Liver (tissue), 9 donors: ENCODE measurements around the gene RYR1. TPM values are rescaled to one million over a fixed set of nuclear protein-coding genes. Genes with fewer than 3 reads are reported as not detected.

Experiments used
- DNase-seq: peaks from one replicate; pipeline ENCODE4 v3.0.0-alpha.2; 2017; ENCODE audit warnings: low spot score
- H3K27ac ChIP-seq, 2 donors: one replicate each; pipeline ENCODE4 v1.7.0; 2013; ENCODE audit warnings: inconsistent platforms in 2 of 2, low read length in 2 of 2, control low read depth in 1 of 2, low read depth in 1 of 2, mild to moderate bottlenecking in 1 of 2
- H3K27me3 ChIP-seq, 4 donors: one replicate each; pipeline versions ENCODE4 v1.6.1 to v1.7.0; 2013; ENCODE audit warnings: low read length in 3 of 4, inconsistent platforms in 1 of 4, mild to moderate bottlenecking in 1 of 4, moderate library complexity in 1 of 4; ENCODE audit not compliant: control insufficient read depth in 4 of 4, insufficient read depth in 4 of 4
- H3K36me3 ChIP-seq, 4 donors: one replicate each; pipeline versions ENCODE4 v1.6.1 to v1.7.0; 2013; ENCODE audit warnings: low read length in 3 of 4, mild to moderate bottlenecking in 3 of 4, low read depth in 1 of 4, moderate library complexity in 1 of 4; ENCODE audit not compliant: control insufficient read depth in 4 of 4, insufficient read depth in 3 of 4
- H3K4me1 ChIP-seq, 4 donors: one replicate each; pipeline versions ENCODE4 v1.6.1 to v1.7.0; 2013; ENCODE audit warnings: low read length in 3 of 4, mild to moderate bottlenecking in 3 of 4, moderate library complexity in 1 of 4; ENCODE audit not compliant: control insufficient read depth in 4 of 4, insufficient read depth in 4 of 4
- H3K4me3 ChIP-seq, 3 donors: one replicate each; pipeline versions ENCODE4 v1.6.1 to v1.7.0; 2013; ENCODE audit warnings: low read length in 3 of 3, control low read depth in 1 of 3, low read depth in 1 of 3, mild to moderate bottlenecking in 1 of 3
- H3K9ac ChIP-seq, 2 donors: one replicate each; pipeline ENCODE4 v1.7.0; 2013; ENCODE audit warnings: low read length in 2 of 2, mild to moderate bottlenecking in 2 of 2, moderate library complexity in 2 of 2, control low read depth in 1 of 2, low read depth in 1 of 2
- H3K9me3 ChIP-seq, 4 donors: one replicate each; pipeline versions ENCODE4 v1.6.1 to v1.7.0; 2013; ENCODE audit warnings: low read length in 3 of 4; ENCODE audit not compliant: control insufficient read depth in 4 of 4
- EGR1 ChIP-seq, 2 donors: IDR thresholded peaks; 2 replicates each; pipeline ENCODE4 v1.6.1; 2016 to 2018; ENCODE audit warnings: antibody characterized with exemption in 2 of 2, low read depth in 2 of 2
- FOXA1 ChIP-seq: IDR thresholded peaks from 2 replicates; pipeline ENCODE4 v1.6.1; 2016; ENCODE audit warnings: antibody characterized with exemption
- FOXA2 ChIP-seq: IDR thresholded peaks from 2 replicates; pipeline ENCODE4 v1.6.1; 2016; ENCODE audit warnings: antibody characterized with exemption
- HNF4A ChIP-seq, 2 donors: conservative IDR thresholded peaks; 2 replicates each; pipeline ENCODE4 v1.6.1; 2016; ENCODE audit warnings: antibody characterized with exemption in 2 of 2, mild to moderate bottlenecking in 2 of 2
- HNF4G ChIP-seq: IDR thresholded peaks from 2 replicates; pipeline ENCODE4 v1.6.1; 2016; ENCODE audit warnings: antibody characterized with exemption
- JUND ChIP-seq, 2 donors: IDR thresholded peaks; 2 replicates each; pipeline ENCODE4 v1.6.1; 2016; ENCODE audit warnings: antibody characterized with exemption in 2 of 2
- NR2F2 ChIP-seq: IDR thresholded peaks from 2 replicates; pipeline ENCODE4 v1.6.1; 2016; ENCODE audit warnings: antibody characterized with exemption
- RAD21 ChIP-seq, 2 donors: IDR thresholded peaks; 2 replicates each; pipeline ENCODE4 v1.6.1; 2016; ENCODE audit warnings: antibody characterized with exemption in 2 of 2, mild to moderate bottlenecking in 2 of 2
- RXRA ChIP-seq, 2 donors: IDR thresholded peaks; 2 replicates each; pipeline ENCODE4 v1.6.1; 2017 to 2018; ENCODE audit warnings: antibody characterized with exemption in 2 of 2, mild to moderate bottlenecking in 1 of 2
- SP1 ChIP-seq: IDR thresholded peaks from 2 replicates; pipeline ENCODE4 v1.6.1; 2018; ENCODE audit warnings: antibody characterized with exemption, mild to moderate bottlenecking
- TAF1 ChIP-seq: conservative IDR thresholded peaks from 2 replicates; pipeline ENCODE4 v1.6.1; 2016; ENCODE audit warnings: antibody characterized with exemption, mild to moderate bottlenecking
- YY1 ChIP-seq: IDR thresholded peaks from 2 replicates; pipeline ENCODE4 v1.6.1; 2016; ENCODE audit warnings: antibody characterized with exemption, mild to moderate bottlenecking
- WGBS: extraction: QIAGEN DNeasy Blood & Tissue Kit; methylation state at CpG from one replicate; pipeline ENCODE4 v1.1.7; 2013; 5-methylcytosine and 5-hydroxymethylcytosine counted together
- polyA plus RNA-seq, 2 donors: library from polyadenylated mRNA; stranded (reverse) in 1 of 2; unstranded in 1 of 2; fragments of 200-250 nt in 1 of 2; fragments of >200 nt in 1 of 2; fragmentation: Nextera tagmentation in 1 of 2; extraction: Ambion mirVana in 1 of 2; gene quantifications; one replicate each; pipeline versions ENCODE4 v1.2.1 to v1.2.3, GENCODE V29; 2013 to 2015
- total RNA-seq, 2 donors: library from RNA; depleted of rRNA; stranded (reverse); fragments of >200 nt; gene quantifications; one replicate each; pipeline ENCODE4 v1.2.3, GENCODE V29; 2014
- TF ChIP-seq, protein P1 (sequence below): IDR thresholded peaks from 2 replicates; pipeline ENCODE4 v1.6.1; 2016; ENCODE audit warnings: antibody characterized with exemption, mild to moderate bottlenecking
- TF ChIP-seq, protein P2 (sequence below): fragments of 150-350 bp; IDR thresholded peaks from 2 replicates; pipeline ENCODE4 v1.5.1; 2017; ENCODE audit warnings: improper control_type of control experiment, low read depth, low read length; ENCODE audit not compliant: missing input control
- TF ChIP-seq, protein P3 (sequence below): IDR thresholded peaks from 2 replicates; pipeline ENCODE4 v1.6.1; 2016; ENCODE audit warnings: antibody characterized with exemption
- TF ChIP-seq, protein P4 (sequence below): IDR thresholded peaks from 2 replicates; pipeline ENCODE4 v1.6.1; 2016; ENCODE audit warnings: antibody characterized with exemption
- TF ChIP-seq, protein P5 (sequence below): IDR thresholded peaks from 2 replicates; pipeline ENCODE4 v1.6.1; 2016; ENCODE audit warnings: antibody characterized with exemption
- donor health status: healthy.
- donor health status: healthy.
- donor health status: healthy.
- donor health status: healthy.
- donor health status: healthy.

Gene RYR1
- total and polyA plus RNA-seq, 4 donors: 0.01 to 0.70 (median 0.29) TPM

DNA sequence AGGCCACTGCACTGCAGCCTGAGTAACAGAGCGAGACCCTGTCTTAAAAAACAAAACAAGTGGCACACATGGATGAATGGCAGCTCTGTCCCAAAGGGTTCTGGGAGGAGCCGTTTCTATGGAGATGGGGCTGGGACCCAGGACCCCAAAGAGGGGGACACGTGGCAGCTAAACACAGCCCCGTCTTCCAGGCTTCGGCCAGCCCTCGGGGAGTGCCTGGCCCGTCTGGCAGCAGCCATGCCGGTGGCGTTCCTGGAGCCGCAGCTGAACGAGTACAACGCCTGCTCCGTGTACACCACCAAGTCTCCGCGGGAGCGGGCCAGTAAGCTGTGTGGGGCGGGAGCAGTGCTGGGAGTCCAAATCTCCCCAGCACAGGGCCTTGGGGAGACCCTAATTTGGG, 82.4 kb downstream of the RYR1 start:
- H3K27me3 ChIP-seq: no peaks in the 10 kb centered on the region
- no peaks in the 10 kb centered on the region for H3K4me1 ChIP-seq
- no peak overlapping the region for H3K4me3 ChIP-seq
- no peaks in the 10 kb centered on the region for H3K9me3 ChIP-seq
- no peak overlapping the region for H3K9ac ChIP-seq
- 90% methylated on average over 17 of the region's 17 CpGs for WGBS
- no peaks in the 10 kb centered on the region for H3K36me3 ChIP-seq
- H3K27ac ChIP-seq: no peak overlapping the region
- no peak for TF ChIP-seq JUND (IDR thresholded peaks at IDR 0.05)
- TF ChIP-seq, protein P1, sequence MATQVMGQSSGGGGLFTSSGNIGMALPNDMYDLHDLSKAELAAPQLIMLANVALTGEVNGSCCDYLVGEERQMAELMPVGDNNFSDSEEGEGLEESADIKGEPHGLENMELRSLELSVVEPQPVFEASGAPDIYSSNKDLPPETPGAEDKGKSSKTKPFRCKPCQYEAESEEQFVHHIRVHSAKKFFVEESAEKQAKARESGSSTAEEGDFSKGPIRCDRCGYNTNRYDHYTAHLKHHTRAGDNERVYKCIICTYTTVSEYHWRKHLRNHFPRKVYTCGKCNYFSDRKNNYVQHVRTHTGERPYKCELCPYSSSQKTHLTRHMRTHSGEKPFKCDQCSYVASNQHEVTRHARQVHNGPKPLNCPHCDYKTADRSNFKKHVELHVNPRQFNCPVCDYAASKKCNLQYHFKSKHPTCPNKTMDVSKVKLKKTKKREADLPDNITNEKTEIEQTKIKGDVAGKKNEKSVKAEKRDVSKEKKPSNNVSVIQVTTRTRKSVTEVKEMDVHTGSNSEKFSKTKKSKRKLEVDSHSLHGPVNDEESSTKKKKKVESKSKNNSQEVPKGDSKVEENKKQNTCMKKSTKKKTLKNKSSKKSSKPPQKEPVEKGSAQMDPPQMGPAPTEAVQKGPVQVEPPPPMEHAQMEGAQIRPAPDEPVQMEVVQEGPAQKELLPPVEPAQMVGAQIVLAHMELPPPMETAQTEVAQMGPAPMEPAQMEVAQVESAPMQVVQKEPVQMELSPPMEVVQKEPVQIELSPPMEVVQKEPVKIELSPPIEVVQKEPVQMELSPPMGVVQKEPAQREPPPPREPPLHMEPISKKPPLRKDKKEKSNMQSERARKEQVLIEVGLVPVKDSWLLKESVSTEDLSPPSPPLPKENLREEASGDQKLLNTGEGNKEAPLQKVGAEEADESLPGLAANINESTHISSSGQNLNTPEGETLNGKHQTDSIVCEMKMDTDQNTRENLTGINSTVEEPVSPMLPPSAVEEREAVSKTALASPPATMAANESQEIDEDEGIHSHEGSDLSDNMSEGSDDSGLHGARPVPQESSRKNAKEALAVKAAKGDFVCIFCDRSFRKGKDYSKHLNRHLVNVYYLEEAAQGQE: no peak
- TF ChIP-seq, protein P2, sequence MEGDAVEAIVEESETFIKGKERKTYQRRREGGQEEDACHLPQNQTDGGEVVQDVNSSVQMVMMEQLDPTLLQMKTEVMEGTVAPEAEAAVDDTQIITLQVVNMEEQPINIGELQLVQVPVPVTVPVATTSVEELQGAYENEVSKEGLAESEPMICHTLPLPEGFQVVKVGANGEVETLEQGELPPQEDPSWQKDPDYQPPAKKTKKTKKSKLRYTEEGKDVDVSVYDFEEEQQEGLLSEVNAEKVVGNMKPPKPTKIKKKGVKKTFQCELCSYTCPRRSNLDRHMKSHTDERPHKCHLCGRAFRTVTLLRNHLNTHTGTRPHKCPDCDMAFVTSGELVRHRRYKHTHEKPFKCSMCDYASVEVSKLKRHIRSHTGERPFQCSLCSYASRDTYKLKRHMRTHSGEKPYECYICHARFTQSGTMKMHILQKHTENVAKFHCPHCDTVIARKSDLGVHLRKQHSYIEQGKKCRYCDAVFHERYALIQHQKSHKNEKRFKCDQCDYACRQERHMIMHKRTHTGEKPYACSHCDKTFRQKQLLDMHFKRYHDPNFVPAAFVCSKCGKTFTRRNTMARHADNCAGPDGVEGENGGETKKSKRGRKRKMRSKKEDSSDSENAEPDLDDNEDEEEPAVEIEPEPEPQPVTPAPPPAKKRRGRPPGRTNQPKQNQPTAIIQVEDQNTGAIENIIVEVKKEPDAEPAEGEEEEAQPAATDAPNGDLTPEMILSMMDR: no peak
- no peak for TF ChIP-seq FOXA2
- no peak for TF ChIP-seq HNF4G
- TF ChIP-seq, protein P3, sequence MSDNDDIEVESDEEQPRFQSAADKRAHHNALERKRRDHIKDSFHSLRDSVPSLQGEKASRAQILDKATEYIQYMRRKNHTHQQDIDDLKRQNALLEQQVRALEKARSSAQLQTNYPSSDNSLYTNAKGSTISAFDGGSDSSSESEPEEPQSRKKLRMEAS: no peak
- no peak for TF ChIP-seq HNF4A (conservative IDR thresholded peaks at IDR 0.05)
- no peak for TF ChIP-seq YY1
- TF ChIP-seq, protein P4, sequence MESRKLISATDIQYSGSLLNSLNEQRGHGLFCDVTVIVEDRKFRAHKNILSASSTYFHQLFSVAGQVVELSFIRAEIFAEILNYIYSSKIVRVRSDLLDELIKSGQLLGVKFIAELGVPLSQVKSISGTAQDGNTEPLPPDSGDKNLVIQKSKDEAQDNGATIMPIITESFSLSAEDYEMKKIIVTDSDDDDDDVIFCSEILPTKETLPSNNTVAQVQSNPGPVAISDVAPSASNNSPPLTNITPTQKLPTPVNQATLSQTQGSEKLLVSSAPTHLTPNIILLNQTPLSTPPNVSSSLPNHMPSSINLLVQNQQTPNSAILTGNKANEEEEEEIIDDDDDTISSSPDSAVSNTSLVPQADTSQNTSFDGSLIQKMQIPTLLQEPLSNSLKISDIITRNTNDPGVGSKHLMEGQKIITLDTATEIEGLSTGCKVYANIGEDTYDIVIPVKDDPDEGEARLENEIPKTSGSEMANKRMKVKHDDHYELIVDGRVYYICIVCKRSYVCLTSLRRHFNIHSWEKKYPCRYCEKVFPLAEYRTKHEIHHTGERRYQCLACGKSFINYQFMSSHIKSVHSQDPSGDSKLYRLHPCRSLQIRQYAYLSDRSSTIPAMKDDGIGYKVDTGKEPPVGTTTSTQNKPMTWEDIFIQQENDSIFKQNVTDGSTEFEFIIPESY: no peak
- TF ChIP-seq RAD21 (IDR thresholded peaks at IDR 0.05): no peak
- TF ChIP-seq TAF1: no peak
- TF ChIP-seq, protein P5, sequence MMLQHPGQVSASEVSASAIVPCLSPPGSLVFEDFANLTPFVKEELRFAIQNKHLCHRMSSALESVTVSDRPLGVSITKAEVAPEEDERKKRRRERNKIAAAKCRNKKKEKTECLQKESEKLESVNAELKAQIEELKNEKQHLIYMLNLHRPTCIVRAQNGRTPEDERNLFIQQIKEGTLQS: no peak
- no peak for TF ChIP-seq SP1
- TF ChIP-seq RXRA (IDR thresholded peaks at IDR 0.05): no peak
- no peak for TF ChIP-seq FOXA1
- no peak for TF ChIP-seq EGR1 (IDR thresholded peaks at IDR 0.05; ENCODE audit: low read depth in 2 of 2)
- no peak for TF ChIP-seq NR2F2
- no peak for DNase-seq

DNA sequence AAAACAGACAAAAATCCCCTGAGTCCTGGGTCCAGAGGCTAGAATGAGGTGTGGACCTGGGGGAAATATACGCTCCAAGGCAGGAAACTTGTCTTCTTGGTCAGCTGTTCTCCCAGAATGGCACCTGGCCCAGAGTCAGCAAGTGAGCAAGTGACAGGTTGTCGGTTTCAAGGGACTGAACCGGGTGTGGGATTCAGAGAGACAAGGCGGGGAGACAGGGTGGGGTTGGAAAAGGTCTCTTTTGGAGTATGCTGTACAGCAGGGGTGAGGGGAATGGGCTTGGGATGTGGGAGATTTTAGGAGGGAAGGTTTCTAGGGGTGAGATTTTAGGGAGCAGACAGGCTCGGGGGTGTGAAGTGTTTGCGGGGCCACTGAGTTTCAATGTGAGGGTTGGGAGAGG, 83.3 kb downstream of the RYR1 start:
- H3K27me3 ChIP-seq: no peaks in the 10 kb centered on the region
- H3K27ac ChIP-seq: no peak overlapping the region
- 89% methylated on average over 6 of the region's 6 CpGs for WGBS
- DNase-seq: no peak
- H3K4me3 ChIP-seq: no peak overlapping the region
- no peaks in the 10 kb centered on the region for H3K9me3 ChIP-seq
- H3K9ac ChIP-seq: no peak overlapping the region
- no peaks in the 10 kb centered on the region for H3K36me3 ChIP-seq
- H3K4me1 ChIP-seq: no peaks in the 10 kb centered on the region
- no peak for TF ChIP-seq JUND (IDR thresholded peaks at IDR 0.05)
